MCF 10A (cell line): ENCODE data around the gene SLC35B2. TPM values are rescaled to one million over a fixed set of nuclear protein-coding genes. Genes with fewer than 3 reads are reported as not detected.

Experiments
- BruUV-seq: library from RNA; stranded (reverse); fragments of 400-500 nt; replicated peaks from 2 replicates; lab custom pipeline; 2021; lab: Mats Ljungman, UMichigan
- CTCF ChIA-PET: fragments of 300-600 bp; sonication (Branson Sonifier 250); formaldehyde crosslinking; extraction: SDS; loops from one replicate; lab custom pipeline; 2021; ENCODE audit warnings: antibody characterized with exemption, inconsistent platforms; lab: Yijun Ruan, JAX
- POLR2A ChIA-PET: fragments of 300-600, 350-650 bp; sonication (Branson Sonifier 250); formaldehyde crosslinking; extraction: SDS; loops from one replicate; lab custom pipeline; 2020; ENCODE audit warnings: antibody characterized with exemption, inconsistent platforms; lab: Yijun Ruan, JAX
- DNase-seq: peaks from one replicate; pipeline ENCODE4 v3.0.0-alpha.2; 2018; ENCODE audit not compliant: unreplicated experiment
- H3K27ac Mint-ChIP-seq: one replicate; pipeline ENCODE4 v1.8.0; 2022; ENCODE audit warnings: mild to moderate bottlenecking, low read depth, mixed read lengths; ENCODE audit not compliant: unreplicated experiment
- H3K27me3 Mint-ChIP-seq: one replicate; pipeline ENCODE4 v1.8.0; 2022; ENCODE audit warnings: mixed read lengths; ENCODE audit not compliant: insufficient read depth, unreplicated experiment
- H3K36me3 Mint-ChIP-seq: one replicate; pipeline ENCODE4 v1.8.0; 2022; ENCODE audit warnings: mild to moderate bottlenecking, moderate library complexity, mixed read lengths; ENCODE audit not compliant: insufficient read depth, unreplicated experiment
- H3K4me1 Mint-ChIP-seq: one replicate; pipeline ENCODE4 v1.8.0; 2022; ENCODE audit warnings: mixed read lengths; ENCODE audit not compliant: insufficient read depth, unreplicated experiment
- H3K4me3 Mint-ChIP-seq: one replicate; pipeline ENCODE4 v1.8.0; 2022; ENCODE audit warnings: mild to moderate bottlenecking, moderate library complexity, mixed read lengths; ENCODE audit not compliant: unreplicated experiment
- H3K9me3 Mint-ChIP-seq: one replicate; pipeline ENCODE4 v1.8.0; 2022; ENCODE audit warnings: mixed read lengths; ENCODE audit not compliant: unreplicated experiment
- CTCF ChIP-seq: fragments of 200-600 bp; IDR thresholded peaks from one replicate; pipeline ENCODE4 v1.8.0; 2022; ENCODE audit warnings: antibody characterized with exemption, mild to moderate bottlenecking; ENCODE audit not compliant: unreplicated experiment
- intact Hi-C: fragments of 100-400 bp; cut with micrococcal nuclease; formaldehyde crosslinking; loops from 2 replicates; pipeline ENCODE4 v1.14.1; 2022
- total RNA-seq: library from RNA; stranded (reverse); gene quantifications from 2 replicates; pipeline ENCODE4 v1.2.3, GENCODE V29; 2022

SLC35B2 gene
- total RNA-seq, 1 experiment from 2014 or later, result 27.1 TPM

- Mint-ChIP-seq H3K4me3 (no peak overlapping the region), H3K27me3 (peaks cover 70% of the 10 kb centered on the region), H3K4me1 (no peaks in the 10 kb centered on the region), H3K36me3 (no peaks in the 10 kb centered on the region), H3K9me3 (no peaks in the 10 kb centered on the region), H3K27ac (no peak overlapping the region)
- no TSS peak for BruUV-seq
- intact Hi-C loops, result no loop called here
- POLR2A ChIA-PET, result interaction anchor here (1.3 kb wide), 1 partner anchor 28 kb away, joined by 4 read pairs; the partner anchor contains the start of gene AARS2
- CTCF ChIA-PET, result interaction anchor here (1.1 kb wide), 1 partner anchor 28 kb away, joined by 3 read pairs; no protein-coding TSS in a partner anchor
- TF ChIP-seq CTCF, result no peak
- no peak for DNase-seq
These were observed 27.5 kb upstream of the SLC35B2 start for GRCh38 chr6:44284867-44285266.

GRCh38 chr6:44284121-44284520, 26.8 kb upstream of the SLC35B2 start:
- H3K4me1 Mint-ChIP-seq, result no peaks in the 10 kb centered on the region
- BruUV-seq, result no TSS peak
- no peaks in the 10 kb centered on the region for H3K36me3 Mint-ChIP-seq
- ChIA-PET POLR2A (interaction anchor here (1.0 kb wide), 1 partner anchor 11 kb away, joined by 6 read pairs; no protein-coding TSS in a partner anchor), CTCF (interaction anchor here (0.6 to 1.1 kb wide), 3 partner anchors 28 to 123 kb away, joined by 3 to 4 read pairs (median 3); no protein-coding TSS in a partner anchor)
- peaks cover 70% of the 10 kb centered on the region for H3K27me3 Mint-ChIP-seq
- intact Hi-C loops, result no loop called here
- no peak overlapping the region for H3K27ac Mint-ChIP-seq
- no peaks in the 10 kb centered on the region for H3K9me3 Mint-ChIP-seq
- DNase-seq, result no peak
- no peak overlapping the region for H3K4me3 Mint-ChIP-seq
- TF ChIP-seq CTCF, result no peak

GRCh38 chr6:44278774-44279697, 21.7 kb upstream of the SLC35B2 start:
- POLR2A ChIA-PET, result interaction anchor here (1.6 kb wide), 1 partner anchor 17 kb away, joined by 4 read pairs; no protein-coding TSS in a partner anchor
- H3K9me3 Mint-ChIP-seq, result no peaks in the 10 kb centered on the region
- H3K4me3 Mint-ChIP-seq, result no peak overlapping the region
- no TSS peak for BruUV-seq
- H3K27me3 Mint-ChIP-seq, result peaks cover 48% of the 10 kb centered on the region
- peak; percentile 27 for DNase-seq
- CTCF ChIA-PET, result interaction anchor here (0.6 to 2.0 kb wide), 3 partner anchors 11 to 508 kb away, joined by 3 to 9 read pairs (median 4); no protein-coding TSS in a partner anchor
- H3K27ac Mint-ChIP-seq, result no peak overlapping the region
- intact Hi-C loops, result no loop called here
- no peak for TF ChIP-seq CTCF
- H3K36me3 Mint-ChIP-seq, result no peaks in the 10 kb centered on the region
- H3K4me1 Mint-ChIP-seq, result no peaks in the 10 kb centered on the region

- Mint-ChIP-seq H3K9me3 (no peaks in the 10 kb centered on the region), H3K4me1 (no peaks in the 10 kb centered on the region), H3K4me3 (no peak overlapping the region), H3K36me3 (no peaks in the 10 kb centered on the region), H3K27ac (no peak overlapping the region), H3K27me3 (peaks cover 44% of the 10 kb centered on the region)
- CTCF ChIA-PET, result interaction anchor here (0.6 to 2.0 kb wide), 4 partner anchors 10 to 507 kb away, joined by 3 to 9 read pairs (median 4); no protein-coding TSS in a partner anchor
- intact Hi-C loops, result no loop called here
- no peak for TF ChIP-seq CTCF
- no TSS peak for BruUV-seq
- DNase-seq, result no peak
- POLR2A ChIA-PET, result interaction anchor here (1.6 kb wide), 1 partner anchor 17 kb away, joined by 4 read pairs; no protein-coding TSS in a partner anchor
These were observed 21.0 kb upstream of the SLC35B2 start for GRCh38 chr6:44278315-44278714.
